Measurements from ENCODE around the gene ANKAR.
"Not testable (repeated sequence)": the region's sequence is repeated elsewhere in the genome, so short reads cannot be mapped to it uniquely, and the experiment has no call there.

Gene ANKAR

DNA sequence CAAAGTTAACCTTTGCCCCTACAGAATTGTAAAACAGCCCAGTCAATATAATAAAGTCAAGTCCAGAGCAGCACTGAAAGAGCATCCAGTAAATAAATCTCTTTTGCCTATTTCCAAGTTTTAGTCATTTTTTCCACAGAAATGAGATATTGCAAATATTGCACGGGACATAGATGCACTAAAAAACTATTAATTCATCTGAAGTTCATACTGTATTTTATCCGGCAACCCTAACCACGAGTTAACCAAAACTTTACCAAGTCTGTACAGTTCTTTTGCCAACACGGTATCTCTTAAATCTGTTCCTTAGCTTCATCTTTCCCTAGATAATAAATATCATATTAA, 13.7 kb upstream of the ANKAR start:
- no peak for DNase-seq (ENCODE audit: low spot score)

DNA sequence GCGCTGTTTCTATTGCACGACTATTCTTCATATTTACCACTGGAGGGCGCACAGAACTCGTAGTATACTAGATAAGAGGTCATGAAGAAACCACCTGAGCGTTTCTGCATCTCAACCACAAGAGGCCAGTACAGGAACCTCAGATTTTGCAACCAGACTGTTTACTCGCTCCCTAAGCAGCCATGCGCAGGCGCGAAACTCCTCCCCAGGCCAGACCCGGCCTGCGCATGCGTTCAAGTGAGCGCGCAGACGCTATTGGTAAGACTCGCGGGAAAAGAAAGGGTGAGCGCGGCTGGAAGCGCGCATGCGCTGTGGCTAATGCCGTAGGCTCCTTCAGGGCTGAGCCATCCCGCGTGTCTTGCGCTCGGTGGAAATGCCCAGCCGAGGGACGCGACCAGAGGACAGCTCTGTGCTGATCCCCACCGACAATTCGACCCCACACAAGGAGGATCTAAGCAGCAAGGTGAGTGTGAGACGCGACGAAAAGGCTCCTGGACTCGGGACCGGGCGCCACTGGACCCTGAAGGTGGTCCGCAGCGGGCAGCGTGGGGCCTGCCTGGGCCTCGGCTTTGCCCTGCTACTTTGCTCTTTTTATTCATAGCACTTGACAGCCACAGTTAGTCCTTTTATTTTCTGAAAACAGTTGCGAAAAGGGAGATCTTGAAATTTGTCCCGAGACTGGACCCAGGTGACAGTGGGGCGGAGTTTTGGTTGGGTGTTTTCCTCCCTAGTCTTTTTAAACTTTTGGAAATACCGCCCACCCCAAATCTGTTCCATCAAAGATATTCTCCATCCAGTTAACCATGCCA, 13.1 kb upstream of the ANKAR start, which contains the start of gene ASNSD1:
Gene ASNSD1 (plus strand): TSS at position 312 of the 809 bp plus-strand sequence. CDS start 4,674 bp downstream, outside the sequence.
- DNase-seq (ENCODE audit: low spot score), result peak; percentile 100

DNA sequence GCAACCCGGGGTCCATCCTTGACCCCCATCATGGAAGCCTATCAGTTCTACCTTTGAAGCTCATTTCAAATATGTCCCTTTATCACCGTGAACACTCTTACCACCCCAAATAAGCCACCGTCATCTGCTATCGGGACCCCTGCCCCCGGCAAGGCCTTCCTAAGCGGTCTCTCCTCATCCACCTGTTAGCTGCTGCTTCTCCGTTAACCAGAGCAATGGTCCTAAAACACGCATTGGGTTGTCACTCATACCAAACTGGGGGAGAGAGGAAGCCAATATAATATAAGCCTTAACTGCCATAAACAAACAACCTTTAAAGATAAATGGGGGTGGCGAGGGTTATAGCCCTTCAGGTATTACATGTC, 12.5 kb upstream of the ANKAR start:
- DNase-seq (ENCODE audit: low spot score), result no peak

DNA sequence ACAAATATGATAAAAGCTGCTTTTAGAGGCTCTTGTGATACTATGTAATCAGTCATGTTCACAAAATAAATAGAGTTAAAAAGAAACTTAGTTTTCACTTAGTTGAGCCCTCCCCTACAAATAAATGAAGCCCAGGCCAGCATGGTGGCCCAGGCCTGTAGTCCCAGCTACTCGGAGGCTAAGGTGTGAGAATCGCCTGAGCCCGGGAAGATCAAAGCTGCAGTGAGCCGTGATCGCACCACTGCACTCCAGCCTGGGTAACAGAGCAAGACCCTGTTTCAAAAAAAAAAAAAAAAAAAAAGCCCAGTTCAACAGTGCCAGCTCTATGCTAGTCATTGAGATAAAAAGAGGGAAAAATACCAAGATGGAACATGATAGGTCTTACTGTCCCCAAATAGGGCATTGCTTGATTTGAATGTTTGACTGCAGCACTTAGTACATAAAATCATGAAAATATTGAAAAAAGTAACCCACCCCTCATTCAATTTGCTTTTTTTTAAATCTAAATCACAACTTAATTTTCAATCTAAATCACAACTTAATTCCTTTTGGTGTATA, 11.7 kb upstream of the ANKAR start:
- no peak for DNase-seq (ENCODE audit: low spot score)

DNA sequence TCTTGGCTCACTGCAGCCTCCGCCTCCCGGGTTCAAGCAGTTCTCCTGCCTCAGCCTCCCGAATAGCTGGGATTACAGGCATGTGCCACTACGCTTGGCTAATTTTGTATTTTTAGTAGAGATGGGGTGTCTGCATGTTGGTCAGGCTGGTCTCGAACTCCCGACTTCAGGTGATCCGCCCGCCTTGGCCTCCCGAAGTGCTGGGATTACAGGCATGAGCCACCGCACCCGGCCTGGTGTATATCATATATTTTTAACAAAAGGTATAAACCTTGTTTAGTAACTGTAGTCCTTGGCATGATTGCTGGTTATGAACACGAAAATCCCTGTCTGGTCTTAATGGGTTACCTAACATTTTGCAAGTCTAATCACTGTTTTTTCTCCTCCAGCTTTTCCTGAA, 11.2 kb upstream of the ANKAR start:
- DNase-seq (ENCODE audit: low spot score), result not testable (repeated sequence)

DNA sequence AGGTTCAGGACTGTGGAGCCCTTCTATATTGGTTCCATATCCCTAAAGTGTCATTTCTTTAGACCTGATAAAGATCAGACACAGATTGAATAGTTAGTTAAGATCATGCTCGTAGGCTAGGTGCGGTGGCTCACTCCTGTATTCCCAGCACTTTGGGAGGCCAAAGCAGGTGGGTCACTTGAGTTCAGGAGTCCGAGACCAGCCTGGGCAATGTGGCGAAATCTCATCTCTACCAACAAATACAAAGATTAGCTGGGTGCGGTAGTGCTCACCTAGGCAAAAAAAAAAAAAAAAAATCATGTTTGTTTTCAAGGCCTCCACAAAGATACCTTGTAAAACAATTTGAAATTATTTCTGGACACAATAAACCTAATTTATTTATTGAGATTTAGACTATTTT, 4.6 kb upstream of the ANKAR start:
- DNase-seq (ENCODE audit: low spot score), result no peak

DNA sequence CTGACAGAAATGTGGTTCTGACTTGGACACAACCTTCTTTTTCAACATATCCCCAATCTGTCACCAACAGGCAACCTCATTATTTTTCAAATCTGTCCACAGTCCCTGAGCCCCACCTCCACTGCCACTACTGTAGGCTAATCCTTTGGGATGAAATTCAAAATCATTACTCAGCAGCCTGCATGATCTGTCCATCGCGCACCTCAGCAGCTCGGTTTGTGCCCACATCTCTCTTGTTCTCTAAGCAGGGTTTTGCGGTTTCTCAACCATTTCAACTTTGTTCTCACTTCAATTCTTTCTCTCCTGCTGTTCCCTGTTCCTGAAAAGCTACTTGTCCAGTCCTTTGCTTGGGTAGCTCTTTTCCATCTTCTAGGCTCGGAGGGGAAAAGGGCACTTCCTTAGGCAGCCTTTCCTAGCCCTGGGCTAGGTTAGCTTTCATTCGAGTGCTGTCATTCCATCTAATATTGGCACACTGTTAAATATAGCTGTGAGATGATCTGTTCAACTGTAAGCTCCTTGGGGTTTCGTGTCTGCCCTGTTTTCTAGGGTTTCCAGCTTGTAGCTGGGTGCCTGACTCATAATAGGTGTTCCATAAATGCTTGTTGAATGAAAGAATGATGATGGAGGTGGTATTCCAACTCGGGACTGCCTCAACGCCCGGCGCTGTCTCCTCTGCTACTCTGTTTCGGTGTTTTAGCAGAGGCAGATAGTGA, 653 bp upstream of the ANKAR start:
- DNase-seq (ENCODE audit: low spot score), result no peak

DNA sequence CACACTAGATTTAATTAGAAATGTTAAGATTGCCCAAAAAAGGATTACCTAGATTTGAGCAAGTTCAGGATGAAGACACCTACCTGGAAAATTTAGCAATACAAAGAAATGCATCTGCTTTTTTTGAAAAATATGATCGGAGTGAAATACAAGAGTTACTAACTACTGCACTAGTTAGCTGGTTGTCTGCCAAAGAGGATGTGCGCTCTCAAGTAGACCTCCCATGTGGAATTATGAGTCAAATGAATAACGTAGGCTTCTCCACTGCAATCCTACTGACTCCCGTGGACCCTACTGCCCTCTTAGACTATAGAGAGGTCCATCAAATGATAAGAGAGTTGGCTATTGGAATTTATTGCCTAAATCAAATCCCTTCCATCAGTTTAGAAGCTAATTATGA, 2.0 kb downstream of the ANKAR start:
- DNase-seq (ENCODE audit: low spot score), result no peak

DNA sequence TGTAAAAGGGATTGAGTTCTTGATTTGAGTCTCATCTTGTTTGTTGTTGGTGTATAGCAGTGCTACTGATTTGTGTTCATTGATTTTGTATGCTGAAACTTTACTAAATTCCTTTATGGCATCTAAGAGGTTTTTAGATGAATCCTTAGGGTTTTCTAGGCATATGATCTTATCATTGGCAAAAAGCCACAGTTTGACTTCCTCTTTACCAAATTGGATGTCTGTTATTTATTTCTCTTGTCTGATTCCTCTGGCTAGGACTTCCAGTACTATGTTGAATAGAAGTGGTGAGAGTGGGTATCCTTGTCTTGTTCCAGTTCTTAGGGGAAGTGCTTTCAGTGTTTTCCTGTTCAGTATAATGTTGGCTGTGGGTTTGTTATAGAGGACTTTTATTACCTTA, 4.8 kb downstream of the ANKAR start:
- no peak for DNase-seq (ENCODE audit: low spot score)

DNA sequence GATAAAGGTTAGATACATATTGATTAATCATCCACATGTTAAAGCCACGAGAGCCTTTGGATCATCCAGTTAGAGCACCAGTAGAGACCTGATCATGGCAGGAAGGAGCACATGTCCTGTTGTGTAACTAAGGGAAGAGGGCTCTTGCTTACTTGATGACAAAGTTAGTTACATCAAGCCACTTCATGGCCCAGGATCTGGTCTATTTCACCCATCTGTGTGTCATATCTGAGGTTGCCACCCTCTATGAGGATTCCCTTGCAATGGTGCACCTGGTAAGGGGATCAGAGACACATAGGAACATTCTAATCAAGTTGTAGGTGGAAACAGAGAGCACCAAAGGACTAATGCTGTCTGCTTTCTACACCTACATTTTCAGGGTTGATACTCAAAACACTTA, 6.7 kb downstream of the ANKAR start:
- no peak for DNase-seq (ENCODE audit: low spot score)

DNA sequence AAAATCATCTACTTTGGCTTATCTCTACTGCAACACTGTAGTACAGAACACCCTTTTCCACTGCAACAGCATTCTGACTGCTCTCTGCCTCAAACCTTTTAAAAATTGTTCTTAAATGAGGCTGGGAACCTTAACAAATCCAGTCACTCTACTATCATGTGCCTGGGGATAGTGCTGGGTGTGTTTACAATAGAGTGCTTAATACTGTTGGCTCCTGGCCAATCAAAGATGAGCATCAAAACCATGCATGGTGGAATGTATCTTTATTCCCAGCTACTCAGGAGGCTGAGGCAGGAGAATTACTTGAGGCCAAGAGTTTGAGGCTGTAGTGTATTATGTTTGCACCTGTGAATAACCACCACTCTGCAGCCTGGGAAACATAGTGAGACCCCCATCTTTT, 7.4 kb downstream of the ANKAR start:
- no peak for DNase-seq (ENCODE audit: low spot score)

DNA sequence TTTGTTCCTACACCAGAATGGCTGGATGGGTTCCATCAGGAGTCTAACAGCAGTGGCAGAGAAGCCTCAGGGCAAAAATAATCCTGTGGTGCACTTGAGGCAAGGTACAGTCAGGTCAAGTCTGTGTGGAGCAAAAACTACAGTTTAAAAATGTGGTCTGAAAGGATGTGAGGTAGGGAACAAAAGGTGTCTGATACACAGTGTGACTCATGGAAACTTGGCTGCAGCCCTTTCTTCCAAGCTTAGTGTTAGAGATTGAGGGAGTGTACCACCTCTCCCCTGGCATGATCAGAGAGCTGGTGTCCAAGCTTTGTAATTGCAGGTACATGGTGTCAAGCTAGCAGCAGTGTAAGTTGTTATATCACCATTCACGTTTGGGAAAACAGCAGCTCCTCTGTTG, 8.9 kb downstream of the ANKAR start:
- no peak for DNase-seq (ENCODE audit: low spot score)

DNA sequence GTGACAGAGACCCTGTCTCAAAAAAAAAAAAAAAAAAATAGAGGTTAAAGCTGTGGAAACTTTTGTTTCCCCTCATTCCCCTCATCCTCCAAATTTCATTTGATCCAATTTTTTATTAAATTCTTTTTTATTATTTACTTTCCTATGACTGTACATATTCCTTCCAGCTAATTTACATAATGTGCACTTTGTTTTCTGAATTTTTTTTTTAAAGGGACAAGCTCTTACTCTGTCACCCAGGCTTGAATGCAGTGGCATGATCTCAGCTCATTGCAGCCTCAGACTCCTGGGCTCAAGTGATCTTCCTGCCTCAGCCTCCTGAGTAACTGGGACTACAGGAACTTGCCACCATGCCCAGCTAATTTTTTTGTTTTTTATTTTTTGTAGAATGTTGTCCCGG, 10.3 kb downstream of the ANKAR start:
- DNase-seq (ENCODE audit: low spot score), result no peak

DNA sequence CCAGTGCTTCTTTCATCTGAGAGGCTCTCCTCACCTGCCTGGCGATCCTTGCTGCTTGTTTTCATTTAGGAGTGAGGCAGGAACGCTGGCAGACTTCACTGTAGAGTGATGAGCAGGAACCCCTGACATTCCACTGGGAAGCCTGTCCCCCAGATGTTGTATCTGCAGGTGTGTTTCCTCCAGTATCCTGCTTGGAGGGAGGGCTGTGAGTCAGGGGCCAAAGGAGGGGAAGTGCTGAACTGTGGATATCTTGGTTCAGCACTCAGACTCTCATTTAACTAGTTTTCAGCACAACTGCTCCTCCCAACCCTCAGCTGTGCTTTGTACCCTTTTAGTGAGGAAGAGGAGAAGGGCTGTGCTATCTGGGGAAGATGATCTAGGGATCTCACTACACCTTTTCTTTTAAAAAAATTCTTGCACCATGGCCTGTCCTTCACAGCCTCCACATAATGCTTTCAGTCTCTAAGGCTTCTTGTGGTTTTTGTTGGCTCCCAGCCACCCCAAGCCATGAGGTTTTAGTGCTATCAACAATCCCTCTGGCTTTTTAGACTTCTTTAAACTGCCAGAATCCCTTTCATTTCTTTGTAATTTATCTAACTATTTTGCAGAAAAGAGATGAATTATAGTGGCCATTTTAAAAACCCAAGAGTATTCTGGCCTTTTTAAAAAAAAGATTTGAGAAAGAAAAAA, 11.2 kb downstream of the ANKAR start:
- no peak for DNase-seq (ENCODE audit: low spot score)

DNA sequence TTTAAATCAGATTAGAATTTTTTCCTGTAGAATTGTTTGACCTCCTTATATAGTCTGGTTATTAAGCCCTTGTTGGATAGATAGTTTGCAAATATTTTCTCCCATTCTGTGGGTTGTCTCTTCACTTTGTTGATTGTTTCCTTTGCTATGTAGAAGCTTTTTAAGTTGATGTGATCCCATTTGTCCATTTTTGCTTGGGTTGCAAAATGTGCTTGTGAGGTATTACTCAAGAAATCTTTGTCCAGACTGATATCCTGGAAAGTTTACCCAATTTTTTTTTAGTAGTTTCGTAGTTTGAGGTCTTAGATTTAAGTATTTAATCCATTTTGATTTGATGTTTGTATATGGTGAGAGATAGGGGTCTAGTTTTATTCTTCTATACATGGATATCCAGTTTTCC, 13.3 kb downstream of the ANKAR start:
- not testable (repeated sequence) for DNase-seq (ENCODE audit: low spot score)

DNA sequence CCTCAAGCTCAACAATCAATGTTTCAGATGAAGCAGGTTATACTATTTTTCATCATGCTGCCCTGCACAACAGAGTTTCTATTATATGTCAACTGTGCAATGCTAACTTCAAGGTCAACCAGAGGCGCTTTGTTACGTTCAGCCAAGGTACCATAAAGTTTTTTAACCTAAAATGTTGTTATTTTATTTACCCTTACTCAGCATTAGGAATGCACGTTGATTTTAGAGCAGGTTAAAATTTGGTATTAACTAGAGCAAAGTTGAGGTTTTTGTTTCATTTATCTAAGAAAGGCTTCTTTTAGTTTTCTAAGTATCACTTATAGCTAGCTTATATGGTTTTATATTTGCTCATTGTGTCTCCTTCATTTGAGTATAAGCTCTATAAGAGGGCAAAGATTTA, 21.8 kb downstream of the ANKAR start:
- DNase-seq (ENCODE audit: low spot score), result no peak

DNA sequence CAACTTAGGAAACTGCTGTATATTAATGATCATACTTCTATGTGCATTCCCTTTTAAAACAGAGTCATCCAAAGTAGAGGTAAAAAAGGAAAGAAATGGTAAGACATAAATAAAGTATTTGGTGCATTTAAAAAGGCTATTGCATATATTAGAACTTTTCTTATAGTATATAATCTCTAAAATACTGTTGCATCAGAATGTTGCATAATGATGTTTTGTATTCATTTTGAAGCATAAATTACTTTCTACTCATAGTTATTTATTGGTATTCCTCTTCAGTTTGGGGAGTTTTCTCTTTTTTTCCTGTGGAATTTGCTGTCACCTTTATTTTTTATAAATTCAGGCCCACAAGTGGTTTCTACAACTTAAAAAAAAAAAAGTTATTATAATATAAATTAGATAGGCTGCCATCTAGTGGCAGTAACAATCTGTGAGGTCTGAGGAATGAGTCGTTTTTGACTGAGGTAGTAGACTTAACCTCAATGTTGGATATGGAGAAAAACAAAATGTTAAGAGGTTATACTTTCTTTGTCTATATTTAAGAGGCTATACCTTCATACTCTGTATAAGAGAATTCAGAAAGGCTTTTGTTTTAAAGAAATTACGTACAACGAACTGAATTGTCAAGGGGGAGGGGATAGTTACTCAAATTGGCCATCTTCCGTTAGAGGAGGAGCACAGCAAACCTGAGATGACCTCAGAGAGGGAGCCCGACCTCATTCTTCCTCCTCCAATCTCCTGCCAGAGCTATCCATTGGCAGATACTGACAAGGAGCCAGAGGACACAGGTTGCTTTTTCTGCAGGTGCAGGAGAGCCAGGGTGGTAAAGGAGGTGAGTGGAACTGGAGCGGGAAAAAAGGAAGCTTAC, 23.8 kb downstream of the ANKAR start:
- peak; percentile 70 for DNase-seq (ENCODE audit: low spot score)

DNA sequence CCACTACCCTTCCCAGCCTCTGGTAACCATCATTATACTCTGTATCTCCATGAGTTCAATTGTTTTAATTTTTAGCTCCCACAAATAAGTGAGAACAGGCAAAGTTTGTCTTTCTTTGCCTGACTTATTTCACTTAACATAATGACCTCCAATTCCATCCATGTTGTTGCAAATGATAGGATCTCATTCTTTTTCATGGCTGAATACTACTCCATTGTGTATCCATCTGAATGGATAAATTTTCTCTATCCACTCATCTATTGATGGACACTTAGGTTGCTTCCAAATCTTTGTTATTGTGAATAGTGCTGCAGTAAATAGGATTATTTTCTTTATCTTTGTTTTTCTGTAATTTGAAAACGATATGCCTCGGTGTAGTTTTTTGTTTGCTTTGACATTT, 26.2 kb downstream of the ANKAR start:
- DNase-seq (ENCODE audit: low spot score), result no peak

DNA sequence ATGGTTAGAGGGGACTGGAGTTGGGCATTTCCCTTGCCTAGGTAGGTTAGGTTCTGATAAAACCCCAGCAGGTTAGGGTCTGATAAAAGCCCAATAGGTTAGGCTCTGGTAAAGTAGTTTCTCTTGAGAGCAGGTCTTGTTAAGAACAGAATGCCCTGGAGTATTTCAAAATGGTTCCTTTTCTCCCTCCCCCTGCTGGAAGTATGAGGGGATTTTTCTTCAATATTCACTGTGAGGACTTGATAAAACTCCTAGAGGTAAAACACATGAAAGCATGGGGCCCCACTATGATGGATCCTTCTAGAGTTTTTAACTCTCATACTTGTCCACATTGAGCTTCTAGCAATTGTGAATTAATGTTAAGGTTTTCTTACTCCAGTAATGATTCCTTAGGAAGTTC, 27.6 kb downstream of the ANKAR start:
- no peak for DNase-seq (ENCODE audit: low spot score)

DNA sequence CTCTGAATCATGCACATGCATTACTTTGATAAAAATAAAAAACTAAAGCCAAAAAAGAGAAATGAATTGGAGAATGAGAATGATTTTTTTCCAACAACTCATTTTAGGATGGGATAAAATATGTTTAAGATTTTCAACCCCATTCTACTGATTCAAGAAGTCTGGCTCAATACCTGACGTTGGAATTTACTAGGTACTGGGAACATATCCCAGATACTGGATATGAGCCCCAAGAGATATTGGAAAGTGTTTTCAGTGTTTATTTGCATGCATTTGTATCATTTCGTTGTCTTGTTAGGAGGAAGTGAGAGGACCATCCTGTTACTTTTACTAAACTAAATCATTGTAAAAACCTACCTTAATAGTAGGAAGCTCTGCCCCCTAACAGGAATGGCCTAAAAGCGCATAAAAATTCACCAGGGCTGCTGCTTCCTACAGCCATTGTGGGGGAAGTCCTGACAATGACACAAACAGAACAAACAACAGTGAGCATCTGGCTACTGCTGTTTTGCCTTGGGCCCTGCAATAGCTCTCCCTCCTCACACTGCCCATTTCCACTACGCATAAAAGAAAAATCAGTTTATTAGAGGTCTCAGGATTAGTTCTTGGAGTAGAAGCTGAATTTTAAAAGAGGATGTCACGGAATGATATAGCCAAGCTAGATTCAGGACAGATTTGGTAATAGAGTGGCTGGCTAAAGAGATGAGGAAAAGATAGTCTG, 35.2 kb downstream of the ANKAR start:
- DNase-seq (ENCODE audit: low spot score), result peak; percentile 48

DNA sequence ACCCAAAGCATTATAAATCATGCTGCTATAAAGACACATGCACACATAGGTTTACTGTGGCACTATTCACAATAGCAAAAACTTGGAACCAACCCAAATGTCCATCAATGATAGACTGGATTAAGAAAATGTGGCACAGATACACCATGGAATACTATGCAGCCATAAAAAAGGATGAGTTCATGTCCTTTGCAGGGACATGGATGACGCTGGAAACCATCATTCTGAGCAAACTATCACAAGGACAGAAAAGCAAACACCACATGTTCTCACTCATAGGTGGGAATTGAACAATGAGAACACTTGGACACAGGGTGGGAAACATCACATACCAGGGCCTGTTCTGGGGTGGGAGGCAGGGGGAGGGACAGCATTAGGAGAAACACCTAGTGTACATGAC, 43.1 kb downstream of the ANKAR start:
- DNase-seq (ENCODE audit: low spot score), result not testable (repeated sequence)

Data from pons (tissue), 1 donor.